GM12865 (cell line): ENCODE measurements around the gene INHA.

Experiments
- DNase-seq: peaks from one replicate; pipeline ENCODE4 v3.0.0; 2010; ENCODE audit warnings: low read depth
- H3K4me3 ChIP-seq: 2 replicates; pipeline ENCODE4 v1.5.1; 2011; ENCODE audit warnings: mild to moderate bottlenecking, low read depth, low read length, control low read depth
- TF ChIP-seq, protein P1 (sequence below): IDR thresholded peaks from 2 replicates; pipeline ENCODE4 v1.5.1; 2011; ENCODE audit warnings: low read length, control low read depth, low read depth, inconsistent platforms; ENCODE audit not compliant: insufficient read depth; ENCODE audit errors: missing control alignments

Gene INHA

DNA sequence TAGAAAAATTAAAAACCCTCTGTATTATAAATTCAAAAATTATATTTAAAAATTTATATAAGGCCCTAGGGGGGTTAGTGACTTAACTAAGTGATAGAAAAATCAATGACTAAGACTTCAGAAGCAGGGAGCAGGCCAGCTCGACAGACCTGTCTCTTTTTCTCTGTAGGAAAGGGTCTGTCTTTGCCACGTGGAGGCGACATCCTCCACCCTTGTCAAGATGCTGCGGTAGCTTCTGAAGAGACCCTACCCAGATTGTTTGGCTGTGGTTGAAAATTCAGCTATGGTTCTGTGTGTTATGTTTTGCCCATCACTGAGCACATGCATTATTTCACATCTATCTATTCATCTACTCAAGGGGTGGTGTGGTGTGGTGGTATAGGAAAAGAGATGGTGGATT is 47.1 kb downstream of the INHA start:
- TF ChIP-seq, protein P1, sequence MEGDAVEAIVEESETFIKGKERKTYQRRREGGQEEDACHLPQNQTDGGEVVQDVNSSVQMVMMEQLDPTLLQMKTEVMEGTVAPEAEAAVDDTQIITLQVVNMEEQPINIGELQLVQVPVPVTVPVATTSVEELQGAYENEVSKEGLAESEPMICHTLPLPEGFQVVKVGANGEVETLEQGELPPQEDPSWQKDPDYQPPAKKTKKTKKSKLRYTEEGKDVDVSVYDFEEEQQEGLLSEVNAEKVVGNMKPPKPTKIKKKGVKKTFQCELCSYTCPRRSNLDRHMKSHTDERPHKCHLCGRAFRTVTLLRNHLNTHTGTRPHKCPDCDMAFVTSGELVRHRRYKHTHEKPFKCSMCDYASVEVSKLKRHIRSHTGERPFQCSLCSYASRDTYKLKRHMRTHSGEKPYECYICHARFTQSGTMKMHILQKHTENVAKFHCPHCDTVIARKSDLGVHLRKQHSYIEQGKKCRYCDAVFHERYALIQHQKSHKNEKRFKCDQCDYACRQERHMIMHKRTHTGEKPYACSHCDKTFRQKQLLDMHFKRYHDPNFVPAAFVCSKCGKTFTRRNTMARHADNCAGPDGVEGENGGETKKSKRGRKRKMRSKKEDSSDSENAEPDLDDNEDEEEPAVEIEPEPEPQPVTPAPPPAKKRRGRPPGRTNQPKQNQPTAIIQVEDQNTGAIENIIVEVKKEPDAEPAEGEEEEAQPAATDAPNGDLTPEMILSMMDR = no peak
- H3K4me3 ChIP-seq = no peak overlapping the region
- DNase-seq = no peak

DNA sequence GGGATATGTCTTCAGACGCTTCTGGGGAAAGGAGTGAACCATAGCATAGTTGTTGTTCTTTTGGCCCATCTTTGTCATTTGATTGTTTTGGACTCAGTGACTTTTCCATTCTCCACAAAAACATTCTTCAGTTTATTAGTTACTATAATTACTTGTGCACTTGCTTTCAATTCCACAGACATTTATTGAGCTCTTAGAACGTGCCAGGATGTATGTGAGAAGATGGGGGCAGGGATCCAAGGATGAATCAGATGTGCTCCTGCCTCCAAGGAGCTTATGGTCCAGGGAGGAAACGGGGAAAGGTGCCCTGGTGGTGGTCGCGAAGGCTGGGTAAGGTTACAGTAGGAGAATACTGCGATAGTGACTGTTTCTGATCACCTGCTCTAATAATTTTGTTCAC is 48.4 kb downstream of the INHA start:
- TF ChIP-seq, protein P1 = no peak
- H3K4me3 ChIP-seq = no peak overlapping the region
- DNase-seq = no peak

DNA sequence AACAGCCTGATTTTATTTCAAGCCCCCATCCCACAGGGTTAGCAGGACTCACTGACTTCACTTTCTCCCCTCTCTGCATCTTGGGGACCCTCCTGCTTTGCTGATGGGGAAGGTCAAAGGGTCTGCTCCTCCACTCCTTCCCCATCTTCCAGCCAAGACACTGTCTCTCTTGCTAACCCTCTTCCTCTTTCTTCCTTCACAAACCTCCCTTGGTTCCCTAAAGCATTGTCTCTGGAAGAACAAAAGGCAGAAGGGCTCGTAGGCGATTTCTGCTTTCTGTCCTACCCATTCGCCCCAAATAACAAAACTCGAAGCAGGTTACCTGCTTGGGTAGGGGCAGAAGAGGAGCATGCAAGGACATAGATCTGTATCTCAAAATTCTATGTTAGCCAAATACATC is 49.8 kb downstream of the INHA start:
- TF ChIP-seq, protein P1 = no peak

DNA sequence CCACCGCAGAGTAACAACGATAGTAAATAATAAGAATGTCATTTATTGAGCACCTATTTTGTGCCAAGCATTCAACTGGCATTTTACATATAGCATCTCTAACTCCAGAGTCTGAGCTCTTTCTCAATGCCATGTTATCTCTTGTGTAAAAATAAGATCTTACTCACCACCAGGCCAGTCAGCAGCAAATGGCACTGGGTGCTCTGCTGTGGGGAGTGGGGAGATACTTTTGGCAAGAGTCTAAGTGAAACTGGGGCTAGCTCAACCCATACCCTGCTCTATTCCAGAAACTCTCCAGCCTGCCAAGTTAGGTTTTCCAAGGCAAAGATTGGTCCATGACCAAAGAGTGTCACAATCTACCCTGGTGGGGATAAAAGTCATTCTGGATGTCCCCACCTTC is 50.4 kb downstream of the INHA start:
- H3K4me3 ChIP-seq = no peak overlapping the region
- TF ChIP-seq, protein P1 = no peak

More for the DNA sequence above, 49.8 kb downstream of the INHA start:
- no peak overlapping the region for H3K4me3 ChIP-seq
- no peak for DNase-seq

DNA sequence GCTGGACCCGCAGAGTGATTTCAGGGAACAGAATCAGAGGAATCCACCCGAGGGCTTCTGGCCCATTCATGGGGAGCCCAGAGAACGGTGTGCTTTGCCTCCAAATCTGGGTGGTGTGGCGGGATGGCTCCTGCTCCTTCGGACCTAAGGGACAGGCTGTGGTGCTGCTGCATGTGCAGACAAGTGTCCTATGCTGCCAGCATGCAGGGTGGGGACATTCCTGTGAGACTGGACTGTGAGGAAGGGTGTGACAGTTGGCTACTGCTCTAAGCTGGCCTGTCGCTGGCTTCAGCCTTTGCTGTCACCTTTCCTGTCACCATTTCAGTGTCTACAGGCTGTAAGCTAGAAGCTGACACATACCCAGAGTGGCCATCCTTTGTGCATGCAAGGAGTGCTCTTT is 52.5 kb downstream of the INHA start:
- no peak for DNase-seq
- H3K4me3 ChIP-seq = no peak overlapping the region
- TF ChIP-seq, protein P1 = no peak

More for the DNA sequence above, 50.4 kb downstream of the INHA start:
- no peak for DNase-seq

DNA sequence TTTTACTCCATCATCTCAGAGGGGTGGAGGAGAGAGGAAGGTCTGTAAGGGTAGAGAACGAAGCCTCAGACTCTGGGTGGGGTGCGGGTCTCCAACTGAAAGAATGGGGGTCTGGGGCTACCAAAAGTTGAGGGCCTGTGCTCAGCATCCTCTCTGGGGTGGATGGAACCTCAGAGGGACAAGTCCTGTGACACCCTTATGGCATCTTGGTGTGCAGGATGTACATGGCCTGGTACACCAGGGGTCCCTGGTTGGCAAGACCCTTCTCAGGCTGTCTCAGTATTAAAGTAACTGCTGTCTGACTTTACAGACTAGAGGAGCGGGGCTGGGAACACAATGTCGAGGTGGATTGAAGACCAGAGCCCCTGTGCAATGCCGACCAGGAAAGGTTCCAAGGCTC is 53.1 kb downstream of the INHA start:
- no peak for DNase-seq
- TF ChIP-seq, protein P1 = no peak
- no peak overlapping the region for H3K4me3 ChIP-seq
